ENCODE measurements around the gene GSX1. TPM values are rescaled to one million over a fixed set of nuclear protein-coding genes. Genes with fewer than 3 reads are reported as not detected.

Gene GSX1
- total RNA-seq, 1 experiment from 2014 or later: not detected

DNA sequence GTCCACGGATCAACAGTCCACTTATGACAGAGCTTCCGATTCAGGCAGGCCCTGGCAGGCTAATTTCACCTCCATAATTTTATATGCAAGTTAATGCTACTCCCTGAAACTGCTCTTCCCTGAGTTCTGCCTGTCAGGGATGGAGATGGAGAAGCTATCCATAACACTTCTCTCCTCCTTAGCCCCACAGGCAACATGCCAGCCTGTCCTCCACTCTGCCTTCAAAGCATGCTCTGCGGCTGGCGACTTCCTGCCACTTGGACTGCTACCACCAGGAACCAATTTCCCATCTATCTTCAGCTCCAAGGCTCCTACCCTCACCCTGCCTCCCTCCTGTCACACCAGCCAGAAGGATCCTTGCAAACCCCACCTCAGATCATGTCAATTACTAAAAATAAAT, 35.4 kb downstream of the GSX1 start:
- Histone ChIP-seq H3K9me2 (replicated peaks; ENCODE audit: insufficient read depth, low read length) (no peaks in the 10 kb centered on the region), H3K36me3 (ENCODE audit: insufficient read depth, low read length) (no peaks in the 10 kb centered on the region), H3K27me3 (ENCODE audit: low read length) (no peaks in the 10 kb centered on the region), H3K27ac (ENCODE audit: low read length) (no peak overlapping the region), H3K9me3 (ENCODE audit: low read length) (no peaks in the 10 kb centered on the region), H3K9ac (ENCODE audit: low read length) (no peak overlapping the region), H3K4me1 (ENCODE audit: low read length) (peaks cover 3% of the 10 kb centered on the region; the same call in 1 of the 2 replicates), H3K4me3 (ENCODE audit: low read length) (no peak overlapping the region), H3K4me2 (ENCODE audit: low read depth, low read length, poor library complexity, severe bottlenecking) (no peak overlapping the region), H4K20me1 (ENCODE audit: insufficient read depth, low read depth, low read length) (no peaks in the 10 kb centered on the region), H2AFZ (ENCODE audit: low read length) (no peak overlapping the region), H3K79me2 (ENCODE audit: low read length) (no peaks in the 10 kb centered on the region)
- no peak for DNase-seq

- Histone ChIP-seq H2AFZ (ENCODE audit: low read length) (no peak overlapping the region), H3K9me3 (ENCODE audit: low read length) (no peaks in the 10 kb centered on the region), H3K4me3 (ENCODE audit: low read length) (no peak overlapping the region), H3K9me2 (replicated peaks; ENCODE audit: insufficient read depth, low read length) (no peaks in the 10 kb centered on the region), H3K9ac (ENCODE audit: low read length) (no peak overlapping the region), H3K36me3 (ENCODE audit: insufficient read depth, low read length) (no peaks in the 10 kb centered on the region), H3K27me3 (ENCODE audit: low read length) (no peaks in the 10 kb centered on the region), H3K4me2 (ENCODE audit: low read depth, low read length, poor library complexity, severe bottlenecking) (peak overlapping the region; percentile 17), H3K4me1 (ENCODE audit: low read length) (peaks cover 3% of the 10 kb centered on the region; the same call in 1 of the 2 replicates), H4K20me1 (ENCODE audit: insufficient read depth, low read depth, low read length) (no peaks in the 10 kb centered on the region), H3K79me2 (ENCODE audit: low read length) (no peaks in the 10 kb centered on the region), H3K27ac (ENCODE audit: low read length) (no peak overlapping the region)
- DNase-seq: peak; percentile 78
Measured at GRCh38 chr13:27830010-27830409, 37.7 kb downstream of the GSX1 start.

- H3K9ac ChIP-seq (ENCODE audit: low read length): no peak overlapping the region
- no peak for DNase-seq
- H3K9me3 ChIP-seq (ENCODE audit: low read length): no peaks in the 10 kb centered on the region
- H3K27me3 ChIP-seq (ENCODE audit: low read length): no peaks in the 10 kb centered on the region
- H2AFZ ChIP-seq (ENCODE audit: low read length): no peak overlapping the region
- H3K4me2 ChIP-seq (ENCODE audit: low read depth, low read length, poor library complexity, severe bottlenecking): no peak overlapping the region
- H3K27ac ChIP-seq (ENCODE audit: low read length): no peak overlapping the region
- no peaks in the 10 kb centered on the region for H3K36me3 ChIP-seq (ENCODE audit: insufficient read depth, low read length)
- no peaks in the 10 kb centered on the region for H4K20me1 ChIP-seq (ENCODE audit: insufficient read depth, low read depth, low read length)
- no peaks in the 10 kb centered on the region for H3K4me1 ChIP-seq (ENCODE audit: low read length)
- no peaks in the 10 kb centered on the region for H3K79me2 ChIP-seq (ENCODE audit: low read length)
- H3K4me3 ChIP-seq (ENCODE audit: low read length): no peak overlapping the region
- no peaks in the 10 kb centered on the region for H3K9me2 ChIP-seq (replicated peaks; ENCODE audit: insufficient read depth, low read length)
Measured at GRCh38 chr13:27833206-27833605, 40.9 kb downstream of the GSX1 start.

DNA sequence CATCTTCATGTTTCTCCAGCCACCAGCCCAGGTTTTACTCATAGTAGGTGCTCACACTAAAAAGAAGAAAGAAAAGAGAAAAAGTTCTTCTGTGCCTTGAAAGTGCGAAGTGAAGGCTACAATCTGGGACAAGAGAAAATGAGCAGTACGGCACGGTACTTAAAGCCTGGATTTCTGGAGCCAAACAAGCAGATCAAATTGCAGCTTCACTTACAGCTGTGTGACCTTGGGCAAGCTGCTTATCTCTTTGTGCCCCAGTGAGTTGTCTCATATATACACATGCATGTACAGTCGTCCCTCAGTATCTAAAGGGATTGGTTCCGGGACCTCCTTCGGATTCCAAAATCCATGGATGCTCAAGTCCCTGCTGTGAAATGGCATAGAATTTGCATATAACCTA, 41.8 kb downstream of the GSX1 start:
- Histone ChIP-seq H2AFZ (ENCODE audit: low read length) (no peak overlapping the region), H3K4me1 (ENCODE audit: low read length) (no peaks in the 10 kb centered on the region)

GRCh38 chr13:27835799-27836198, 43.5 kb downstream of the GSX1 start:
- Histone ChIP-seq H3K27me3 (ENCODE audit: low read length) (no peaks in the 10 kb centered on the region), H3K4me3 (ENCODE audit: low read length) (no peak overlapping the region), H3K79me2 (ENCODE audit: low read length) (no peaks in the 10 kb centered on the region), H3K9me2 (replicated peaks; ENCODE audit: insufficient read depth, low read length) (no peaks in the 10 kb centered on the region), H3K27ac (ENCODE audit: low read length) (no peak overlapping the region), H2AFZ (ENCODE audit: low read length) (no peak overlapping the region), H3K4me2 (ENCODE audit: low read depth, low read length, poor library complexity, severe bottlenecking) (no peak overlapping the region), H3K9me3 (ENCODE audit: low read length) (no peaks in the 10 kb centered on the region), H3K9ac (ENCODE audit: low read length) (no peak overlapping the region), H3K36me3 (ENCODE audit: insufficient read depth, low read length) (no peaks in the 10 kb centered on the region), H3K4me1 (ENCODE audit: low read length) (no peaks in the 10 kb centered on the region), H4K20me1 (ENCODE audit: insufficient read depth, low read depth, low read length) (no peaks in the 10 kb centered on the region)
- no peak for DNase-seq

More for the DNA sequence above, 41.8 kb downstream of the GSX1 start:
- no peak overlapping the region for H3K9ac ChIP-seq (ENCODE audit: low read length)
- no peaks in the 10 kb centered on the region for H4K20me1 ChIP-seq (ENCODE audit: insufficient read depth, low read depth, low read length)
- no peaks in the 10 kb centered on the region for H3K9me3 ChIP-seq (ENCODE audit: low read length)
- no peaks in the 10 kb centered on the region for H3K36me3 ChIP-seq (ENCODE audit: insufficient read depth, low read length)
- no peak overlapping the region for H3K4me2 ChIP-seq (ENCODE audit: low read depth, low read length, poor library complexity, severe bottlenecking)
- H3K27ac ChIP-seq (ENCODE audit: low read length): no peak overlapping the region
- no peaks in the 10 kb centered on the region for H3K79me2 ChIP-seq (ENCODE audit: low read length)
- no peak overlapping the region for H3K4me3 ChIP-seq (ENCODE audit: low read length)
- no peak for DNase-seq
- H3K27me3 ChIP-seq (ENCODE audit: low read length): no peaks in the 10 kb centered on the region
- H3K9me2 ChIP-seq (replicated peaks; ENCODE audit: insufficient read depth, low read length): no peaks in the 10 kb centered on the region

DNA sequence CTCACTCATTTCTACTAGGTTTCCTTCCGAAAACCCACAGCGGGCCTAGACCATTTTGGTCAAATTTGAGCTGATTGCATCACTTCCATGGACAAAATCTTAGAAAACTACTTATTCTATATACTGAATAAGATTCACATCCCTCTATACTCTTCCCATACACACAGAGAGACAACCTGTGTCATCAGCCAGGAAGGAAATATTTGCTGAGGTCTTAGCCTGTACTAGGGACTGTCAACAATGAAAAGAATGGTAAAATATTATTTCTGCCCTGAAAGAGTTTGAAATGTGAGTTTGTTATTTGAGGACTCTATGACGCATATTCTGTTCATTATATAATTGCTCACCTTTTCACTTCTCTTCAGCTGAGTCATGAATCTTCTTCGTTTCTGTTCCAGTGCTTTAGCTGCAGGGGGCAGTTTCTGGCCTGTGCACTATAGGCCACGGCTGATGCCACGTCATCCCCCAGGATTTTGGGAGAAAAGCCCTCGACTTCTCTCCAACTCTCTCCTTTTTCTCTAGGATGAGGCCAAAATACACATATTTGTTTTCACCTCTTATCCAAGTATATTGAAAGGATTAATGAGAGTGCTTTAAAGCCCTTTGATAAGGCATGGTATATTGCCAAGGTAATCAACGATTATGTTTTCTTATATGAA, 47.7 kb downstream of the GSX1 start:
- Histone ChIP-seq H3K4me2 (ENCODE audit: low read depth, low read length, poor library complexity, severe bottlenecking) (no peak overlapping the region), H3K4me3 (ENCODE audit: low read length) (no peak overlapping the region), H4K20me1 (ENCODE audit: insufficient read depth, low read depth, low read length) (no peaks in the 10 kb centered on the region), H3K4me1 (ENCODE audit: low read length) (no peaks in the 10 kb centered on the region), H2AFZ (ENCODE audit: low read length) (no peak overlapping the region), H3K9me3 (ENCODE audit: low read length) (no peaks in the 10 kb centered on the region), H3K9ac (ENCODE audit: low read length) (no peak overlapping the region), H3K36me3 (ENCODE audit: insufficient read depth, low read length) (no peaks in the 10 kb centered on the region), H3K9me2 (replicated peaks; ENCODE audit: insufficient read depth, low read length) (no peaks in the 10 kb centered on the region), H3K27ac (ENCODE audit: low read length) (no peak overlapping the region), H3K79me2 (ENCODE audit: low read length) (no peaks in the 10 kb centered on the region), H3K27me3 (ENCODE audit: low read length) (no peaks in the 10 kb centered on the region)
- DNase-seq: no peak

GRCh38 chr13:27842571-27842970, 50.3 kb downstream of the GSX1 start:
- Histone ChIP-seq H3K36me3 (ENCODE audit: insufficient read depth, low read length) (no peaks in the 10 kb centered on the region), H3K9me3 (ENCODE audit: low read length) (no peaks in the 10 kb centered on the region), H3K4me2 (ENCODE audit: low read depth, low read length, poor library complexity, severe bottlenecking) (no peak overlapping the region), H4K20me1 (ENCODE audit: insufficient read depth, low read depth, low read length) (no peaks in the 10 kb centered on the region), H2AFZ (ENCODE audit: low read length) (no peak overlapping the region), H3K9me2 (replicated peaks; ENCODE audit: insufficient read depth, low read length) (no peaks in the 10 kb centered on the region), H3K4me3 (ENCODE audit: low read length) (no peak overlapping the region), H3K79me2 (ENCODE audit: low read length) (no peaks in the 10 kb centered on the region), H3K27me3 (ENCODE audit: low read length) (no peaks in the 10 kb centered on the region), H3K4me1 (ENCODE audit: low read length) (no peaks in the 10 kb centered on the region), H3K9ac (ENCODE audit: low read length) (no peak overlapping the region), H3K27ac (ENCODE audit: low read length) (no peak overlapping the region)
- DNase-seq: no peak

All from Karpas-422 (cell line).